ENCODE measurements around the gene LIX1L. TPM values are rescaled to one million over a fixed set of nuclear protein-coding genes. Genes with fewer than 3 reads are reported as not detected.

LIX1L gene
- polyA plus RNA-seq, 3 donors from 2014 or later = 17.9 to 28.0 (median 20.7) TPM

GRCh38 chr1:145982010-145982723 lies 24.4 kb upstream of the LIX1L start:
- no peaks in the 10 kb centered on the region for H3K9me3 Mint-ChIP-seq
- peak overlapping the region in 2 of 6 donors; percentile 61 to 91 for H3K27ac Mint-ChIP-seq
- no peaks in the 10 kb centered on the region for H3K36me3 Mint-ChIP-seq
- DNase-seq = no peak
- peaks cover 0 to 4% (median 0%) of the 10 kb centered on the region in 3 donors for H3K27me3 Mint-ChIP-seq (ENCODE audit: low read depth in 3 of 3)
- H3K4me3 Mint-ChIP-seq = peak overlapping the region in 1 of 5 donors; percentile 26
- H3K4me1 Mint-ChIP-seq = peaks cover 28 to 50% of the 10 kb centered on the region in 2 donors

GRCh38 chr1:145980457-145980994 lies 22.7 kb upstream of the LIX1L start:
- Mint-ChIP-seq H3K36me3 (no peaks in the 10 kb centered on the region), H3K27me3 (ENCODE audit: low read depth in 3 of 3) (no peaks in the 10 kb centered on the region), H3K9me3 (no peaks in the 10 kb centered on the region), H3K4me1 (peaks cover 21 to 40% of the 10 kb centered on the region in 2 donors), H3K4me3 (no peak overlapping the region), H3K27ac (no peak overlapping the region)
- DNase-seq = no peak

DNA sequence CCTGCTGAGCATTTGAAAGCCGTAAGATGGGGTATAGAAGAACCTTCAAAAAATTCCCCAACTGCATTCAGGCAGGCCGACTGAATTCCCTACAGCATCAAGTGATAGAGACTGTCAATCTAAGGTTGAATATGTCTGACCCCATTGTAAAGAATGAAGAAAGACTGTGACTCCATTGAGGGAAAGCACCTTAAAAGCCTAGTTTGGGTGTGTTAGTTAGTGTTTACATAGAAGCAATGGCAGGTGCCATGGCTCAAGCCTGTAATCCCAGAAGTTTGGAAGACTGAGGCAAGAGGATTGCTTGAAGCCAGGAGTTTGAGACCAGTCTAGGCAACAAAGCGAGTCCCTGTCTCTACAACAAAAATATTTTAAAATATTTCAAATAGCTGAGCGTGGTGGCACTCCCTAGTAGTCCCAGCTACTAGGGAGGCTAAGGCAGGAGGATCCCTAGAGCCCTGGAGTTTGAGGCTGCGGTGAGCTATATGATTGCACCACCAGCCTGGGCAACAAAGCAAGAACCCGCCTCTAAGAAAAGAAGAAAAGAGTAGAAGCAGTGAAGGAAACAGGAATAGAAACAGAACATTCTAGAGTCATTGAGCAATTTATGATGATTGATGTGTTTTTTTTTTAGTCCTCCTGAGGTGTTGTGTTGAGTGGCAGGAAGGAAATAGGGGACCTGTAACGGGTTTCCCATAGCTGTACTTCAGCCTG lies 22.1 kb upstream of the LIX1L start:
- H3K4me3 Mint-ChIP-seq = no peak overlapping the region

DNA sequence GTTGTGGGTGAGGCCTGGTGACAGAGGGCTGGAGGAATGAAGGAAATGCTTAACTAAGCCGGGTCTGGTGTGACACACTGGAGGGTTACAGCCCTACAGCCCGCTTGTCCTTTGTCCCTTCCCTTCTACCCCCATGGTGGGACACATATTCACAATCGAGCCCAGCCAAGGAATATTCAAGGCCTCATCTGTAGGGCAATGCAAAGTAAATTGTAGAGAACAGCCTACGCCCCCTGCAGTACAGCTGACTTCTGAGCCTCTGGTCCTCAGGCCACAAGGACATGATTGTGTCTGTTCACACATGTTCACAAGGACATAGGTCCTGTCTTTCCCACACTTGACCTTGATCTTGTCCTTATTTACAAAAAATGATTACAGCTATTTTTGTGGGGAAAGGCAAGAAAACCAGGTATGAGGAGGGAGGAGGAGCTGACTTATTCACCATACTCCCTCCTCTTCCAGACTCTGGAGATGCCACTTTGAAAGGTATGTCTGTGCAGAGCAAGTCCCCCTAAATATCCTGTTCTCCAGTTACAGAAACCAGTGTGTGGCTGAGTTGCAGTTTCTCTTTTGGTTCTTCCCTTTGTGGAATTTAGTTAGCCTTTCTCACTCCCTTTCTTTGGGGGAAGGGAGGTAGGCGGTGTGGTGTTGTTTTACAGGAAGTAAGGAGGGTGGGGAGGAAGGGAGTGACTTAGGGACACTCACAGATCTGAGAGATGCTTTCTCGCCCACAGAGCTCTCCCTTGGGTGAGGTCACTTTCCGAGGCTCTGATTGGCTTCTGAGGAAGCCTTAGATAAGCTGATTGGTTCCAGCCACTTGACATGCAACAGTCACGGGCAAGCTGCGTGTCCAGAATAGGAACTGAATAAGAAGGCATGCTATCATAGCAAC lies 21.3 kb upstream of the LIX1L start:
- H3K27ac Mint-ChIP-seq = no peak overlapping the region
- DNase-seq = peak; percentile 79 to 85 (median 81)
- H3K4me1 Mint-ChIP-seq = peaks cover 10 to 36% of the 10 kb centered on the region in 2 donors
- peaks cover 0 to 6% (median 5%) of the 10 kb centered on the region in 3 donors for H3K36me3 Mint-ChIP-seq
- H3K27me3 Mint-ChIP-seq (ENCODE audit: low read depth in 3 of 3) = no peaks in the 10 kb centered on the region
- no peaks in the 10 kb centered on the region for H3K9me3 Mint-ChIP-seq
- no peak overlapping the region for H3K4me3 Mint-ChIP-seq

More for the DNA sequence above, 22.1 kb upstream of the LIX1L start:
- Mint-ChIP-seq H3K9me3 (no peaks in the 10 kb centered on the region), H3K27me3 (ENCODE audit: low read depth in 3 of 3) (no peaks in the 10 kb centered on the region), H3K36me3 (peaks cover 0 to 6% (median 5%) of the 10 kb centered on the region in 3 donors), H3K27ac (no peak overlapping the region), H3K4me1 (peaks cover 15 to 38% of the 10 kb centered on the region in 2 donors)
- peak in 1 of 3 donors; percentile 44 for DNase-seq

- no peak for DNase-seq
- Mint-ChIP-seq H3K27me3 (ENCODE audit: low read depth in 3 of 3) (no peaks in the 10 kb centered on the region), H3K27ac (no peak overlapping the region), H3K9me3 (no peaks in the 10 kb centered on the region), H3K4me3 (no peak overlapping the region), H3K36me3 (peaks cover 0 to 6% (median 5%) of the 10 kb centered on the region in 3 donors), H3K4me1 (peaks cover 4 to 31% of the 10 kb centered on the region in 2 donors)
Observed at GRCh38 chr1:145978471-145978853, 20.6 kb upstream of the LIX1L start.

- Mint-ChIP-seq H3K4me3 (no peak overlapping the region), H3K4me1 (peaks cover 1 to 29% of the 10 kb centered on the region in 2 donors), H3K9me3 (no peaks in the 10 kb centered on the region), H3K36me3 (peaks cover 0 to 6% (median 5%) of the 10 kb centered on the region in 3 donors), H3K27ac (no peak overlapping the region), H3K27me3 (ENCODE audit: low read depth in 3 of 3) (no peaks in the 10 kb centered on the region)
- peak; percentile 66 to 77 (median 74) for DNase-seq
Observed at GRCh38 chr1:145977486-145978470, 20.0 kb upstream of the LIX1L start.

GRCh38 chr1:145977016-145977415 lies 19.2 kb upstream of the LIX1L start:
- H3K27me3 Mint-ChIP-seq (ENCODE audit: low read depth in 3 of 3) = no peaks in the 10 kb centered on the region
- peaks cover 1 to 25% of the 10 kb centered on the region in 2 donors for H3K4me1 Mint-ChIP-seq
- H3K9me3 Mint-ChIP-seq = no peaks in the 10 kb centered on the region
- no peak for DNase-seq
- H3K4me3 Mint-ChIP-seq = no peak overlapping the region
- no peak overlapping the region for H3K27ac Mint-ChIP-seq
- peaks cover 0 to 6% (median 5%) of the 10 kb centered on the region in 3 donors for H3K36me3 Mint-ChIP-seq

DNA sequence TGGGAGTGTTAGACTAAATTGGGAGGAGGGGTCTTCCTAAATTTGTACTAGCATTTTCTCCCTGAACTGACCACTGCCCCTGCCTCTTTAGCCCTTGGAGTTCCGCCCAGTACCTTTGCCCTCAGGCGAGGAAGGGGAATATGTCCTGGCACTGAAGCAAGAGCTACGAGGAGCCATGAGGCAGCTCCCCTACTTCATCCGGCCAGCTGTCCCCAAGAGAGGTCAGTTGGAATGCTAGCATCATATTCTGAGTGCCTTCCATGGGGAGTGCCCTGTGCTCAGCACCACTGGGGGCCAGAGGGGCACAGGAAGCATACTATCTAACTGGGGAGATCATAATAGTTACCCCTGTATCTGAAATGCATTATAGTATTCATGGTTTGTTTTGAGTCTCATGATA lies 17.4 kb upstream of the LIX1L start:
- H3K9me3 Mint-ChIP-seq = no peaks in the 10 kb centered on the region

GRCh38 chr1:145974721-145975120 lies 16.9 kb upstream of the LIX1L start:
- Mint-ChIP-seq H3K27ac (peak overlapping the region in 3 of 6 donors; percentile 48 to 65 (median 59)), H3K9me3 (no peaks in the 10 kb centered on the region), H3K4me3 (no peak overlapping the region), H3K27me3 (ENCODE audit: low read depth in 3 of 3) (peaks cover 0 to 2% (median 0%) of the 10 kb centered on the region in 3 donors), H3K36me3 (peaks cover 0 to 9% (median 5%) of the 10 kb centered on the region in 3 donors), H3K4me1 (peaks cover 1 to 17% of the 10 kb centered on the region in 2 donors)
- no peak for DNase-seq

More for the DNA sequence above, 17.4 kb upstream of the LIX1L start:
- peaks cover 0 to 6% (median 5%) of the 10 kb centered on the region in 3 donors for H3K36me3 Mint-ChIP-seq
- H3K27ac Mint-ChIP-seq = peak overlapping the region in 2 of 6 donors; percentile 6 to 59
- no peak overlapping the region for H3K4me3 Mint-ChIP-seq
- H3K4me1 Mint-ChIP-seq = peaks cover 1 to 17% of the 10 kb centered on the region in 2 donors
- H3K27me3 Mint-ChIP-seq (ENCODE audit: low read depth in 3 of 3) = peaks cover 0 to 2% (median 0%) of the 10 kb centered on the region in 3 donors
- DNase-seq = no peak

GRCh38 chr1:145972580-145972979 lies 14.8 kb upstream of the LIX1L start:
- Mint-ChIP-seq H3K27me3 (ENCODE audit: low read depth in 3 of 3) (peaks cover 0 to 2% (median 0%) of the 10 kb centered on the region in 3 donors), H3K4me3 (no peak overlapping the region), H3K36me3 (peaks cover 5 to 17% (median 10%) of the 10 kb centered on the region in 3 donors), H3K27ac (peak overlapping the region in 1 of 6 donors; percentile 29), H3K4me1 (peaks cover 4 to 24% of the 10 kb centered on the region in 2 donors), H3K9me3 (peaks cover 0 to under 1% (median 0%) of the 10 kb centered on the region in 6 donors)
- no peak for DNase-seq

- H3K27me3 Mint-ChIP-seq (ENCODE audit: low read depth in 3 of 3) = peaks cover 3 to 6% (median 4%) of the 10 kb centered on the region in 3 donors
- H3K36me3 Mint-ChIP-seq = peaks cover 7 to 15% (median 8%) of the 10 kb centered on the region in 3 donors
- DNase-seq = no peak
- peaks cover 35 to 45% of the 10 kb centered on the region in 2 donors for H3K4me1 Mint-ChIP-seq
- peak overlapping the region in 2 of 5 donors; percentile 44 to 57 for H3K4me3 Mint-ChIP-seq
- peak overlapping the region in 3 of 6 donors; percentile 31 to 71 (median 32) for H3K27ac Mint-ChIP-seq
- peaks cover 0 to 2% (median 0%) of the 10 kb centered on the region in 6 donors for H3K9me3 Mint-ChIP-seq
Observed at GRCh38 chr1:145967288-145967687, 9.5 kb upstream of the LIX1L start.

DNA sequence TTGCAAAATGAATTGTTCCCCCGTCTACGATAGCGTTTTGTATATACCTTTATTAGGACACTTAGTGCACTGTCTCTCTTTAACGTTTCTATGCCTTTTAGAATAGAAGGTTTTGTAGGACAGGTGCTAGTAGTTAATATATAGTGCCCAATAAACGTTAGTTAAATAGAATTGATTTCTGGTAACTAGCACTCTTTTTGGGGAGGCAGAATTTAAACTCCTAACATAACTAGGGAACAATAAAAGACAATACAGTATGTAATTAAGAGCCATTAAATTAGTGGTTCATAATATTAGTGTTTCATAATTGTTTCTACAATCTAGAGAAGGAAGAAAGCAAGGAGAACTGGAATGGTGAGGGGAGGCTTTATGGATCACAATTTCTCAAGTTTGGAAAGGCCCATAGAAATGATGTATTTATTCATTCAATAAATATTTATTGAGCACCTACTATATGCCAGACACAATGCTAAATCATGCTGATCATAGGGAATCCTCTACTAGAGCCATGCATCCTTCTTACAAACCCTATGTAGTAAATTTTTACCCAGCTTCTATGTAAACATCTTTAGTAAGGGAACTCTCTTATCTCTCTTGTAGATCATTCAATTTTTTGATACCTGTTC lies 7.4 kb upstream of the LIX1L start:
- Mint-ChIP-seq H3K36me3 (peaks cover 7 to 15% (median 8%) of the 10 kb centered on the region in 3 donors), H3K4me1 (peaks cover 51 to 55% of the 10 kb centered on the region in 2 donors), H3K27ac (peak overlapping the region; percentile 89 to 98 (median 94)), H3K9me3 (peaks cover 0 to 2% (median 0%) of the 10 kb centered on the region in 6 donors), H3K4me3 (peak overlapping the region; percentile 90 to 99 (median 96)), H3K27me3 (ENCODE audit: low read depth in 3 of 3) (peaks cover 3 to 9% (median 6%) of the 10 kb centered on the region in 3 donors)
- DNase-seq = no peak
